Stimulated activated naive B cell treated with anti-CD40 and anti-IgM and Interleukin-4, amounts not matched to agents 10 μg/mL and 1 μg/mL and 100 μg/mL, for 72 hours (primary cell): Measurements from ENCODE around the gene ANXA2.
"Not testable (repeated sequence)": the region's sequence is repeated elsewhere in the genome, so short reads cannot be mapped to it uniquely, and the experiment has no call there.

Source experiments
- ATAC-seq, 2 donors: fragments of 150-1000 bp; cut with Tn5 transposase; replicated peaks; 2 replicates each; pipeline ENCODE4 v1.10.0; 2021; ENCODE audit warnings: moderate library complexity in 1 of 2
- DNase-seq: peaks from one replicate; pipeline ENCODE4 v3.0.0; 2021
- H3K27ac Mint-ChIP-seq: one replicate; pipeline ENCODE4 v1.8.0; 2022; ENCODE audit warnings: mild to moderate bottlenecking, mixed read lengths
- H3K27me3 Mint-ChIP-seq, 2 donors: one replicate each; pipeline ENCODE4 v1.8.0; 2022; ENCODE audit warnings: mixed read lengths in 2 of 2
- H3K36me3 Mint-ChIP-seq, 2 donors: one replicate each; pipeline ENCODE4 v1.8.0; 2022; ENCODE audit warnings: mixed read lengths in 2 of 2, mild to moderate bottlenecking in 1 of 2
- H3K4me1 Mint-ChIP-seq, 2 donors: one replicate each; pipeline ENCODE4 v1.8.0; 2022; ENCODE audit warnings: mixed read lengths in 2 of 2, mild to moderate bottlenecking in 1 of 2
- H3K4me3 Mint-ChIP-seq, 2 donors: one replicate each; pipeline ENCODE4 v1.8.0; 2022; ENCODE audit warnings: mild to moderate bottlenecking in 2 of 2, mixed read lengths in 2 of 2, moderate library complexity in 1 of 2
- H3K9me3 Mint-ChIP-seq, 2 donors: one replicate each; pipeline ENCODE4 v1.8.0; 2022; ENCODE audit warnings: mixed read lengths in 2 of 2, mild to moderate bottlenecking in 1 of 2

The ANXA2 gene

DNA sequence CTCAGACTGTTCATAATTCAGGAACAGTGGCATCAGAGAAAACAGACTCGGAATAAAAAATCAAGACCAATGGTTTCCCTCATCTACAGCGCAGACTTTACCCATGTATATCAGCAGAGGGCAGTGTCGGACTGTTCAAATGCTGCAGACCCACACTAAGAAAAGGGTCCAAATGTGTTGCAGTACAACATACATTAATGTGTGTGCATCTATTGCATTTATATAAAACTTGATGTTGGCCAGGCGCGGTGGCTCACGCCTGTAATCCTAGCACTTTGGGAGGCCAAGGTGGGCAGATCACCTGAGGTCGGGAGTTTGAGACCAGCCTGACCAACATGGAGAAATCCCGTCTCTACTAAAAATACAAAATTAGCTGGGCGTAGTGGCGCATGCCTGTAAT lies 38.0 kb downstream of the ANXA2 start:
- peak; percentile 1 for DNase-seq
- not testable (repeated sequence) for H3K27me3 Mint-ChIP-seq, H3K4me3 Mint-ChIP-seq, H3K4me1 Mint-ChIP-seq, H3K27ac Mint-ChIP-seq, H3K9me3 Mint-ChIP-seq
- ATAC-seq, result peak; percentile 63 to 71
- peaks cover 41 to 59% of the 10 kb centered on the region in 2 donors for H3K36me3 Mint-ChIP-seq

DNA sequence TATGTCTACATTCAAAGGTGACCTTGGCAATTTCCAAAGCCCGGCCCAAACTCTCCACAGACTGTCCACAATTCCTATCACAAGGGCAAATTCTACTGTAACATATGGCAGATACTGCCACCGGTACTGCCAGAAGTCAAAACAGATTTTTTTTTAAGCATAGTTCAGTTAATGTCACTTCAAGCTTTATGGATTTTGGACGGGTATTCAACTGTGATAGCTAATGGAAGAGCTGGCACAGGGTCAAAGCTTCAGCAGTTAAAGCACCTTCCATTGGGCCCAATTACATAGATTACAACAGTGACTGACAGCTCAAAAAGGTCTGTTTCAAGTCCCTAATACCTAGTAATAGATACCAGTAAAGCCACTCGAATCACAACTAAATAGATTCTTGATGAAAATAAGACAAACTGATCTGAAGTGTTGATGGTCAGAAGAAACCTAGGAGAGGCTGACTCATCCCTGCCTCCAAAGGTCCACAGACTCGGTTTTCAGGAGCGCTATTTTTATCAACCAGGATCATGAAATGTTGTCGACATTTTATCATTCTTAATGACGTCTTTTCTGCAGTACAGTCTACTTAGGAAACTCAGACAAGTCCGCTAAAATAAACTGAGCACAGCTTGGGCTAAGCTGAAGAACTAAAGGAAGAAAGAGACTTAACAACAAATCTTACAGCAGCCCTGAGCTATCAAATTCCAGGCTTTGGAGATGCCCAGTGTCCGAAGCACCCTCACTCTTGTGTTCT lies 38.7 kb downstream of the ANXA2 start:
- peaks cover 47 to 63% of the 10 kb centered on the region in 2 donors for H3K36me3 Mint-ChIP-seq
- no peaks in the 10 kb centered on the region for H3K9me3 Mint-ChIP-seq
- DNase-seq (no peak), ATAC-seq (no peak)
- no peak overlapping the region for H3K27ac Mint-ChIP-seq
- H3K4me1 Mint-ChIP-seq, result no peaks in the 10 kb centered on the region
- no peaks in the 10 kb centered on the region for H3K27me3 Mint-ChIP-seq
- H3K4me3 Mint-ChIP-seq, result no peak overlapping the region

- ATAC-seq (no peak), DNase-seq (no peak)
- Mint-ChIP-seq H3K27me3 (no peaks in the 10 kb centered on the region), H3K9me3 (no peaks in the 10 kb centered on the region), H3K4me1 (no peaks in the 10 kb centered on the region), H3K27ac (no peak overlapping the region), H3K4me3 (no peak overlapping the region), H3K36me3 (peaks cover 52 to 66% of the 10 kb centered on the region in 2 donors)
These were observed 41.0 kb downstream of the ANXA2 start for GRCh38 chr15:60356832-60357231.

- DNase-seq, result no peak
- Mint-ChIP-seq H3K36me3 (peaks cover 48 to 72% of the 10 kb centered on the region in 2 donors), H3K27me3 (no peaks in the 10 kb centered on the region), H3K4me1 (no peaks in the 10 kb centered on the region), H3K4me3 (no peak overlapping the region), H3K9me3 (no peaks in the 10 kb centered on the region), H3K27ac (no peak overlapping the region)
- ATAC-seq, result no peak
These were observed 42.5 kb downstream of the ANXA2 start for GRCh38 chr15:60355148-60355857.

DNA sequence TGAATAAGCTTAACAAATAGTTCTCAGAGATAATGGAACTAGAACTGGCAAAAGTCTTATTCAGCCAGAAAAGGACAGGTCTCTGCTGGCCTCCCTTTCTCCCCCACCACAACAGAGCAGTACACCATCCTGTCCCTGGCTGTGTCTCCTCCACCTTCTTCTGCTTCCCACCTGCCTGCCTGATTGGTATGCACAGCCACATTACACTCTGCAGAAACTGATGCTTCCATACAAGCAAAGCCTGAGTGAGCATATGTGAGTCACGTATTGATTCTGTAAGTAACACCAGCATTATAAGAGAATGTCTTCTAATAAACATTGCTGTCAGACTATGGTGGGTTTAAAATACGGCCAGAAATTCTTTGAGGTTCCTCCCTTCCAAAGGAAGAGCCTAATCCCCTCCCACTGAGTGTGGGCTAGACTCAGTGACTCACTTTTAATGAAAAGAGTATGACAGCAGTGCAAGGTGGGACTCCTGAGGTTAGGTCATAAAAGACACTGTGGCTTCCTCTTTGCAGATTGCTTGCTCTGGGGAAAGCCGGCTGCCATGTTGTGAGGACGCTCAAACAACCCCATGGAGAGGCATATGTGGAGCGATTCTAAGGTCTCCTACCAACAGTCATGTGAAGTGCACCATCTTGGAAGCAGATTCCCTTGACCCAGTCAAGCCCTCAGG lies 44.4 kb downstream of the ANXA2 start:
- no peaks in the 10 kb centered on the region for H3K9me3 Mint-ChIP-seq
- H3K27ac Mint-ChIP-seq, result no peak overlapping the region
- H3K27me3 Mint-ChIP-seq, result no peaks in the 10 kb centered on the region
- no peak for ATAC-seq
- H3K4me3 Mint-ChIP-seq, result no peak overlapping the region
- DNase-seq, result no peak
- H3K4me1 Mint-ChIP-seq, result no peaks in the 10 kb centered on the region
- H3K36me3 Mint-ChIP-seq, result peaks cover 49 to 74% of the 10 kb centered on the region in 2 donors

DNA sequence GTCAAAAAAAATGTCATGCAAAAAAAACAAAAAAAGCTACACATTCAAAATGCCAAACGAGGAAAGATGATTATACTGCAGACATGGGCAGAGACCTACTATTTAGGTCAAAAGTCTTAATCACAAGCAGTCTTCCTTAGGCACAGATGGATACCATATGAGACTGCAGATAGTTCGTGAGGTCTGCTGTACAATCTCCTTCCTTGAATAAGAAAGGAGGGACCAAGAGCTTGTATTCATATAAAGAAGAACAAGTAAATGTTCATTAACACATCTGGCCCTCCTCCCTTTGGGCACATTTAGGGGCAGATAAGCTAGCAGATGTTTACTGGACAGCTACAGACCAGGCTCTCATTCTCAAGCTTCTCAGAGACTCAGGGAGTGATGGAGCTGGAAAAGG lies 45.3 kb downstream of the ANXA2 start:
- Mint-ChIP-seq H3K27ac (no peak overlapping the region), H3K9me3 (no peaks in the 10 kb centered on the region), H3K27me3 (no peaks in the 10 kb centered on the region), H3K4me1 (no peaks in the 10 kb centered on the region), H3K36me3 (peaks cover 51 to 82% of the 10 kb centered on the region in 2 donors), H3K4me3 (no peak overlapping the region)
- ATAC-seq (no peak), DNase-seq (no peak)

GRCh38 chr15:60351066-60351465 lies 46.7 kb downstream of the ANXA2 start:
- H3K27ac Mint-ChIP-seq, result no peak overlapping the region
- no peaks in the 10 kb centered on the region for H3K9me3 Mint-ChIP-seq
- DNase-seq (no peak), ATAC-seq (no peak)
- H3K4me3 Mint-ChIP-seq, result no peak overlapping the region
- no peaks in the 10 kb centered on the region for H3K4me1 Mint-ChIP-seq
- no peaks in the 10 kb centered on the region for H3K27me3 Mint-ChIP-seq
- H3K36me3 Mint-ChIP-seq, result peaks cover 60 to 87% of the 10 kb centered on the region in 2 donors

GRCh38 chr15:60350108-60350507 lies 47.7 kb downstream of the ANXA2 start:
- no peak for ATAC-seq
- Mint-ChIP-seq H3K27ac (no peak overlapping the region), H3K27me3 (no peaks in the 10 kb centered on the region), H3K4me1 (no peaks in the 10 kb centered on the region), H3K4me3 (no peak overlapping the region), H3K36me3 (peaks cover 57 to 79% of the 10 kb centered on the region in 2 donors), H3K9me3 (no peaks in the 10 kb centered on the region)
- DNase-seq, result no peak

DNA sequence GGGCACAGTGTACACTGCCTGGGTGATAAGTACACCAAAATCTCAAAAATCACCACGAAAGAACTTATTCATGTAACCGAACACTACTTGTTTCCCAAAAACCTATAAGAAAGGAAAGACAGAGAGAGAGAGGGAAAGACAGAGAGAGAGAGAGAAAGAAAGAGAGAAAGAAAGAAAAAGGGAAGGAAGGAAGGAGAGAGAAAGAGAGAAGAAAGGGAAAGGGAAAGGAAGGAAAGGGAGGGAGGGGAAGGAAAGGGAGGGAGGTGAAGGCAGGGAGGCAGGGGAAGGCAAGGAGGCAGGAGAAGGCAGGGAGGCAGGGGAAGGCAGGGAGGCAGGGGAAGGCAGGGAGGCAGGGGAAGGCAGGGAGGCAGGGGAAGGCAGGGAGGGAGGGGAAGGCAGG lies 48.2 kb downstream of the ANXA2 start:
- no peak for DNase-seq
- no peak overlapping the region for H3K27ac Mint-ChIP-seq
- H3K36me3 Mint-ChIP-seq, result peaks cover 55 to 77% of the 10 kb centered on the region in 2 donors
- H3K9me3 Mint-ChIP-seq, result no peaks in the 10 kb centered on the region
- H3K4me3 Mint-ChIP-seq, result no peak overlapping the region
- H3K27me3 Mint-ChIP-seq, result no peaks in the 10 kb centered on the region
- H3K4me1 Mint-ChIP-seq, result no peaks in the 10 kb centered on the region
- no peak for ATAC-seq

DNA sequence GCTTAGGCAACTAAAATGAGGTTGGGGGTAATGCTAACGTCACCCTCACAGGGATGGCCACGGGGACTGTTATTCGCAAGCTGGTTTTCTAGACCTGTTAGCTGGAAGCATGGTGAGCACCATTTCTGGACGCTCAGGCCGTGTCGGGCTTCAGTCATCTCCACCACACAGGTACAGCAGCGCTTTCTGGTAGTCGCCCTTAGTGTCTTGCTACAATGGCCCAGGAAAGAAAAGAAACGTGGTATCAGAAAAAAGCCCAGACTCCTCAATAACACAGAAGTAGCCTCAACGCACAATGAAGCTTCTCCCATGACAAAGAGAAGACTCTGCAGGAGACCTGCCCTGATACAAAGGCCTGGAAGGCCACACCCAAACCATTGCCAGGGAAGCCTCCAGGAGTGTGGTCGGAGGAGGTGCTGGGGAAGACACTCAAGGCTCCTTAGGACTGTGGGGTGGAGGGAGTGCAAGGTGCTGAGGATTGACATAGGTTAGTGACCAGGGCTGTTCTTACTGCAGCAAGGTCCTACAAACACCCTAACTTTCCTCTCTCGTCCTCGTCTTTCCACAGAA lies 50.2 kb downstream of the ANXA2 start:
- Mint-ChIP-seq H3K27ac (no peak overlapping the region), H3K4me3 (no peak overlapping the region), H3K4me1 (peaks cover 0 to 5% of the 10 kb centered on the region in 2 donors), H3K27me3 (no peaks in the 10 kb centered on the region), H3K9me3 (peaks cover 0 to 2% of the 10 kb centered on the region in 2 donors), H3K36me3 (peaks cover 43 to 67% of the 10 kb centered on the region in 2 donors)
- DNase-seq (no peak), ATAC-seq (no peak)

- H3K27ac Mint-ChIP-seq, result no peak overlapping the region
- peaks cover 34 to 58% of the 10 kb centered on the region in 2 donors for H3K36me3 Mint-ChIP-seq
- no peak overlapping the region for H3K4me3 Mint-ChIP-seq
- ATAC-seq, result no peak
- H3K4me1 Mint-ChIP-seq, result peaks cover 0 to 5% of the 10 kb centered on the region in 2 donors
- DNase-seq, result no peak
- H3K9me3 Mint-ChIP-seq, result peaks cover 0 to 2% of the 10 kb centered on the region in 2 donors
- no peaks in the 10 kb centered on the region for H3K27me3 Mint-ChIP-seq
These were observed 51.1 kb downstream of the ANXA2 start for GRCh38 chr15:60346653-60347052.

DNA sequence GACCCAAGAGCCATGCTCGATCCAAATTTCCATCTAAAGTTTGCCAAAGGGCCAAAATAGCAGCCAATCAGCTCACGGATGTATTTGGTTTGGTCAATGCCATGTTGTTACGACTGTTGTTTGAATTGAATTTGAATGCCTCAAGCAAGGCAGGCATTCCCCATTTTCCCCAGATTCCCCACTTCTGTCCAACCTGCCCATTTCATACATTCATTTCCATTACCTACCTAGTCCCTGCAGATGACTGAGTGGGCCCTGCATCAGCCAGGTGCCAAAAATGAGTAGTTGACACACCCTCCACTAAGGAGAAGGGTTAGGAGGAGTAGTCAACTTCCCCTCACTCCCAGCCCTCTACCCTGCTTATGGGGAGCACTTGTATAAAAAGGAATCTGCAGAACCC lies 51.7 kb downstream of the ANXA2 start:
- peaks cover 0 to 5% of the 10 kb centered on the region in 2 donors for H3K4me1 Mint-ChIP-seq
- no peak overlapping the region for H3K27ac Mint-ChIP-seq
- ATAC-seq (no peak), DNase-seq (no peak)
- H3K4me3 Mint-ChIP-seq, result no peak overlapping the region
- peaks cover 0 to 2% of the 10 kb centered on the region in 2 donors for H3K9me3 Mint-ChIP-seq
- H3K27me3 Mint-ChIP-seq, result no peaks in the 10 kb centered on the region
- peaks cover 33 to 55% of the 10 kb centered on the region in 2 donors for H3K36me3 Mint-ChIP-seq

DNA sequence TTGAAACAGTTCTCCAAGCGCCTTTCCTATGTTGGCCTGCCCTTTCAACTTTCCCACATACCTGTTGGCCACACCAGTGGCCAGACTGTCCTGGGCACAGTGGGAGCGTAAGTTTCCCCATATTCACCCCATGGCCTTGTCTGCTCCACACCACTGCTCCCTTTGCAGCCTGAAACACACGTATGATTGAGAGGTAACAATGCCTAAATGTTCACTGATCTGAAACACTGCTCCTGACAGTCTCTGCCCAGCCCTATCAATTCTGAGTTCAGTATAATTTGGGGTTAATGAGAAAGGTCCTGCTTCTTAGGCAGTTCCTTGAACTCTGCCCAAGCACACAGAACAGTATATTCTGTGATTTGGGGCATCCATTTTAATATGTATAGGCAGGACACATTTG lies 52.2 kb downstream of the ANXA2 start:
- ATAC-seq (no peak), DNase-seq (no peak)
- Mint-ChIP-seq H3K9me3 (peaks cover 0 to 2% of the 10 kb centered on the region in 2 donors), H3K27me3 (peaks cover under 1 to 2% of the 10 kb centered on the region in 2 donors), H3K36me3 (peaks cover 33 to 50% of the 10 kb centered on the region in 2 donors), H3K27ac (no peak overlapping the region), H3K4me1 (peaks cover 0 to 5% of the 10 kb centered on the region in 2 donors), H3K4me3 (no peak overlapping the region)

DNA sequence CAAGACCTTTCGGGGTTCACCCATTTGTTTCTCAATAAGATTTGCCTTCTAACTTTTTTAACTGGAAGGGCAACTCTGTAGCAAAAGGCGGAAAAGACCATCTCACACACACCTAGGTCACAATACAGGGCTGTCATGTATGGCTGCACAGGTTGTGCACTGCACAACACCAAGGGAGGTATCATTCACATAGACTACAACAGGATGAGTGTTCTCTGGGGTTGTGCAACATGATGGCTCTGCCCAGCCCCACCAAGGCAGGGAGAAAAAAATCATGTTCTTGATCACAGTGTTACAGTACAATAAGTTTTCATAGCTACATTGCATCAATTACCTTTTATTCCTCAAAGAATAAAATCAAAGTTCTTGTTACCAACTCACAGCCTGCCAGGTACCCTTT lies 52.8 kb downstream of the ANXA2 start:
- ATAC-seq, result no peak
- Mint-ChIP-seq H3K27ac (no peak overlapping the region), H3K27me3 (peaks cover 6 to 8% of the 10 kb centered on the region in 2 donors)

More for the DNA sequence above, 52.8 kb downstream of the ANXA2 start:
- DNase-seq, result no peak
- H3K9me3 Mint-ChIP-seq, result peaks cover 0 to 2% of the 10 kb centered on the region in 2 donors
- H3K4me3 Mint-ChIP-seq, result no peak overlapping the region
- peaks cover 28 to 45% of the 10 kb centered on the region in 2 donors for H3K36me3 Mint-ChIP-seq
- H3K4me1 Mint-ChIP-seq, result peaks cover 0 to 5% of the 10 kb centered on the region in 2 donors
